ENCODE data around the gene CDC42.

GRCh38 chr1:22121421-22121911 is 69.0 kb downstream of the CDC42 start:
- TF ChIP-seq EZH2phosphoT487 (IDR thresholded peaks at IDR 0.05; ENCODE audit: borderline replicate concordance, low read length) = no peak
- no peak for TF ChIP-seq CTCF (conservative IDR thresholded peaks at IDR 0.05; ENCODE audit: low read depth, low read length)
